EL (cell line): ENCODE data around the gene CELF2.
"Not testable (repeated sequence)": the region's sequence is repeated elsewhere in the genome, so short reads cannot be mapped to it uniquely, and the experiment has no call there.

Source experiments
- DNase-seq: peaks from one replicate; pipeline ENCODE4 v3.0.0-alpha.2; 2016

Gene CELF2

DNA sequence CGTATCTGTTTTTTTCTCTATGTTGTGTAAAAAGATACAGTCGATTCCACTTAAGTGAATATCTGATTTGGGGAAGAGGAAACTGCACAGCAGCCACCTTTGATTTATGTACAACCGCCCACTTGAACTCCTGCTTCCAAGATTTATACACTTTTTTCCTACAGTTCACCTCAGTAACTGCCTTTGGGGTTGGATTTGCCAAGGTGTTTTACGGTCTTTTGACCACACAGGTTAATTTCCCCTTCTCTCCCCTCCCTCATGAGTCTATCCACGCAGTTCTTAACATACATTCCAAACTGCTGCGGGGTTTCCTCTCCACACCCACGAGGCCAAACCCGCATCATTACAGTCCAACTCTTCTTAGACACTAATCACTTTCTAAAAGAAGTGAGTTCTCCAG lies 316.8 kb downstream of the CELF2 start:
- no peak for DNase-seq

DNA sequence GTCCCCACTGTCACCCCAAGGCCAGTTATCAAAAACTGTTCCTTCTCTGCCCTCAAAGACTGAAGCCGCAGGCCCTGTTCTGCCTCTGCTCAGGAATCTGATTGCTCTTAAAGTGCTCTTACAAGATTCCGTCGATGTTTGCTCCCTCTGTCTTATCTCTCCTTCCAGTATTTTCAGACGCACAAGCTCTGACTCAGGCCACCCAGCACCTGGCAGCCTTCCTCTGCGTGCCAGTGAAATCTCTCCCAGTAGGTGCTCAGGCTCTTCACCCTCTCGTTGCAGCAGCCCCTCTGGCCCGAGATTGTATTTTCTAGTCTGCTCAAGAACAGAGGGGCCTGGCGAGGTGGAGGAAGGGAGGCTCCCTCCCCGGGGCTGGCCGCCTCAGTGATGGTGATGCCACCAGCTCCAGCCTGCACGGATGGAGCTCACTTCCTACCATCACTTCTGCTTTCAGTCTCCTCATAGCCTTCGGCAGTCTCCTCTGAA lies 317.5 kb downstream of the CELF2 start:
- DNase-seq = no peak

DNA sequence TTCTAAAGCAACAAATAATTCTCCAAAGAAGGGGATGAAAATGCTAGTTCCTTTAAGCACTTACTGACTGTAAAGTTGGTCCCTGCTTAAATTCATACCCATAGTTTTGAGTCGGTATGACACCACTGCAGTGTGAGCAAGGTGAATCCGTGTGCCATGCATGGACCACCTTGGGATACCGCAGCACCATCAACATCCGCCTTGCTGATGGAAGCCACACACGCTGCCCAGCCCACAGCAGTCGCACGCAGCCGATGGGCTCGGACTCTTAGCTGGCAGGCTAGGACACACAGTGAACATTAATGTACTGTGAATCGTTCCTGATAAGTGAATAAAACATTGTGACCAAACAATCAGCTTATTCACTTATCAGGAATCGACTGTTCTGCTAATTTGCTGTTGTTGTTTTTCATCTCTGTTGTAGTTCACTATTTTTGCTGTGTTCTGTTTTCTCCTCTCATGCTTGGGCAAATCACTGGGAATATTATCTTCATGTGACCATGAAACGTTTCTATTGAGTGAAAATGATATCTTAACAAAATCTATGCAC lies 318.3 kb downstream of the CELF2 start:
- no peak for DNase-seq

- DNase-seq = no peak
These were observed 319.1 kb downstream of the CELF2 start for GRCh38 chr10:11336722-11337162.

- DNase-seq = no peak
These were observed 319.8 kb downstream of the CELF2 start for GRCh38 chr10:11337516-11337915.

DNA sequence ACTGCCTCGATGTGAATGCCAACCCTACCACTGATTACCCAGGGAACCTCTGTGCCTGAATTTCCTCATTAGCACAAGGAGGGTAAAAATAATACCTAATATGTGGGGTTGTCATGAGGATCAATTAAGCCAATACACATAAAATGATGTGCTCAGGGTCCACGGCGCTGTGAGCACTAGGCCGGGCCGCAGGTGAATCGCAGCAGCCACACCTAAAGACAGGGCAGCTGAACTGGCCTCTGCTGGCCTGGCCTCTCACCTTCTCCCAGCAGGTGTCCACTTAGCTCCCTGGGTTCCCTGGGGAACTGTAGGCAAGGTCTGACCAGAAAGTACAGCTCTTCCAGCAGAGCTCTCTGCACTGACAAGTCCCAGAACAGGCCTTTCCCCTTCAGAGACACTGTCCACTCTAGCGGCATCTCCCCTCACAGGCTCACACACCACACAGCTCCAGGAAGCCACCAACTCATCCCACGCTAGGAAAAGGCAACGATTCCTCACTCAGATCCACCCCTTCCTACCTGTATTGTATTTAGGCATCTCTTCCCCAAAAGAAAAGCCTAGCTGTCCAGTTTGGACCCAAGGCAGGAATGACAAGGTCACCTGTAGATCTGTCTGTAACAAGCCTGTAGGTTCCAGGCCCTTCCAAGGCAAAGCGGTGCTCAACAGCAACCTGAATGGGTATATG lies 320.6 kb downstream of the CELF2 start:
- no peak for DNase-seq

GRCh38 chr10:11339013-11339412 lies 321.3 kb downstream of the CELF2 start:
- DNase-seq = no peak

- DNase-seq = no peak
These were observed 322.0 kb downstream of the CELF2 start for GRCh38 chr10:11339660-11340059.

DNA sequence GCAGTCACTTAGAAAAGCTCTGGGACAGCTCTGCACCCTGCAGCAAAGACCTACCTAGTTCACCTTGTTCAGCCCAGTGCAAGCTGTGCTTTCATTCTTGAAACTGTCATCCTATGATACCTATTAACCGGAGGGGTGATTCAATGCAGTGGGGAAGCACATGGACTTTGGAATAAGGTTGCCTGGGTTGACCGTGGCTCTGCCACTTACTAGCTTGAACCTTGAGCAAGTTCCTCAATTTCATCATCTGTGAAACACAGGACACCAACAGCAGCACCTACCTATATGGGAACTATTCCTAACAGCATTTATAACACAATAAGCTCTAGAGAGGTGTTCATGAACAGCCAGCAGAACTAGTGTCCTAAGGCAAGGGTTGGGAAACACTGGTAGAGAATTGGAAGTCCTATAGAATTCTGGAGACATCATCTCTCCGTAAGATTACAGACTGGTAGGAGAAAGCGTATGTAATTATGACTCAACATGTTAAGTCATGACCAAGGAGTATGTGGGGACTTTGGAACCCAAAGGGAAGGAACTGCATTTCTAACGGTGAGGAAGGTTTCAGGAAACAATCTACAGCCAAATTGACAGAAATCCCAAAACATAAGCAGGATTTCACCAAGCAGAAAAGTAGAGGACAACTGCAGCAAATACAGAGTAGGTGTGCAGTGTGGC lies 323.8 kb downstream of the CELF2 start:
- no peak for DNase-seq

DNA sequence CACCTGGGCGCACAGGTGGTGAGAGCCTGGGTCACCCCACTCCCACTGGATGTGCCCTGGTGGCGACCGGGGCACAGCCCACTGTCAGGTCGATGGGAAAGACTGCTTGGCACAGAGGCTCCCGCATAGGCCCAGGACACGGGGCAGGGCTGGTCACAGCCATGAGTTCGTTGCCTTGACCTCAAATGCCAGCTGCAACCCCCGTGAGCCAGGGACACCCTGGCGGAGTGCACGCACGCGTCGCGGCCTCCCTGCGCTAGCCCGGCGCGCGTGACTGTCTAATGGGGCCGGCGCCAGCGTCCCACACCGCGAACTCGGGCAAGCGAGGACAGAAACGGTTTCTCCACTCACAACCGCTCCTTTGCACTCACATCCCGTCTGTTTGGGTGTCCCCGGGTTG lies 326.4 kb downstream of the CELF2 start:
- no peak for DNase-seq

GRCh38 chr10:11344550-11344949 lies 326.9 kb downstream of the CELF2 start:
- DNase-seq = no peak

DNA sequence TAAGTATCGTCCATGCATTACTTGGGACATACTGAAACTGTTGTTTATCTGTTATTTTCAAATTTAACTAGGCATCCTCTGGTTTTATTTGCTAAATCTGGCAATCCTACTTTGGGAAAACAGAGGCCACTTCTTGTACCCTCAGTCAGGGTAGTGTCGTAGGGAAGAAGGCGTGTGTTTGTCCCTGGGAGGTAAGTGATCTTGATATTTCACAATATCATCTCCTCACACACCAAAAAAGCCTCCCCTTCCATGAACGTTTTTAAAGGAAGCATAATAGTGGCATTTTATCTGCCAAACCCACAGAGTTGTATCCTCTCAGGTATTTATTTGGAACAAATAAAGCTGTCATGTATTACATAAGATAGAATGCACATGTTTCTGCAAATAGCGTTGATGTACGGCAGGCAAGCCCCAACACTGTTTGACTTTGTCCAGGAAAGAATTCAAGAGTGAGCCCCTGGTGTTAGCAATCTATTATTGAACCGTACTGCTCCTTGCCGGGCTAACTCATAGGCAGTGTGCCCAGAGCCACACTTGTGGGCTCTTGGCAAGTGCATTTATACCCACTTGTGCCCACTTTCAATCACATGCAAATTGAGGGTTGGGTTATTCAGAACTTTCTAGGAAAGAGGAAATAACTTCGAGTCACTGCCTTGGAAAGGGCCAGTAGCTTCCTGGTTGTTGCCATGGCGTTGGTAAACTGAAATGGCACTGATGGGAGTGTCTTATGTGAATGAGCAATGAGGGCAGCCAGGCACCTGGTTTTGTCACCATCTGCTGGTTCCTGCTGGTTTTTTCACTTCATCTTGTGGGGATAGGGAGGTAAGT lies 327.8 kb downstream of the CELF2 start:
- DNase-seq = no peak

DNA sequence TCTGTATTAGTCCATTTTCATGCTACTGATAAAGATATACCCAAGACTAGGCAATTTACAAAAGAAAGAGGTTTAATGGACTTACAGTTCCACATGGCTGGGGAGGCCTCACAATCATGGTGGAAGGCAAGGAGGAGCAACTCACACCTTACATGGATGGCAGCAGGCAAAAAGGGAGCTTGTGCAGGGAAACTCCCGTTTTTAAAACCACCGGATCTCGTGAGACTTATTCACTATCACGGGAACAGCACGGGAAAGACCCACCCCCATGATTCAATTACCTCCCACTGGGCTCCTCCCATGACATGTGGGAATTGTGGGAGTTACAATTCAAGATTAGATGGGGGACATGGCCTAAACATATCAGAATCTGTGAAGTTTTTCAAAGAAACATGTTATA lies 329.9 kb downstream of the CELF2 start:
- not testable (repeated sequence) for DNase-seq

DNA sequence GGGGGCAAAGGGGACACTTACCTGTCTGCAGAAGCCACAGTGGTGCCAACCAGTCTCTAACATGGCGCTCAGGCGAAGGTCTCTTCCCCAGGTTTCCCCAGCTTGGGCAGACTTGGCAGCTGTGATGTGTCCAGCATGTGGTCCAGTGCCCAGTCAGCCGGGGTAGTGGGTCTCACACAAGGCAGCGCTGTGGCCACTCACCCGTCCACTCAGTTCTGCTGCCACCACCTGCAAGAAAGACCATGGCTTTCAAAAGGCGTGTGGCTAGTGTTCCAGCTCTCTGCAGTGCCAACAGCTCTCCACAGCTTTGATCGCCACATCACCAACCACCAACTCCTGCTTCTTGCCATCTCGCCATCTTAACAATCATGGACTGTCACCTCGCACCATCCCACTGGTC lies 334.1 kb downstream of the CELF2 start:
- no peak for DNase-seq

GRCh38 chr10:11353006-11353896 lies 335.6 kb downstream of the CELF2 start:
- no peak for DNase-seq

DNA sequence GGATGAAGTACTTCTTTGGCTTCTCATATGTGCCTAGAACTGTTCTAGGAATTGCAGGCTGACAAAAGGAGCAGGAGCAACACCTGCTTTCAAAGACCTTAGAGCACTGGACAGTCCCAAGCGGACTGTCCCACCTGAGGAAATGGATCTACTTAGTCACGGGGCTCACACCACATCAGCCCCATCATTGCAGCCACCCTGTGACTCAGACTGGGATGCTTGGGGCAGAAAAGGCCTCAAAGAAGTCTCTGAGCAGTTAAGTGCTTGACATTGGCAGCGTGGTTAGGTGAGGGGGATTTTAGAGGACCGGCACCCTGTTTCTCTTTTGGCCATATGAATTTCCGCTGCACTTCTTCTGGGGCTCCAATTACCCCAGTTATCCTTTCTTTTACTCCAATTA lies 337.2 kb downstream of the CELF2 start:
- no peak for DNase-seq

DNA sequence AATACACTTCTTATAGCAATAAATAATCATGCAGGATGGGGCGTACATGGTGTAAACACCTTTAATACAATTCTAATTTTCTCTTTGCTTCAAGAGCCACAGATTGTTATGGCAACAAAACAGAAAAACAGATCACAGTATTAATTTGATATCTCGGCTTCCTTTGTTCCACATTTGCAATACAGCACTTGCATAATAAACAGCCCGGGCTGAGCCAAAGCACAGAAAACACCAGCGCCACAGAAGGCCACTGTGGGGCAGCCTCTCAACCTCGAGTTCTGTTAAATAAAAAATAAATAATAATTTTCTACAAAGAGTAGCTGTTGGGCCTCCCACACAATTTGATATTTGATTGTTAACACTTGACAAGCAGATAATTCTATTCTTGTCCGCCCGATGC lies 337.9 kb downstream of the CELF2 start:
- DNase-seq = no peak

DNA sequence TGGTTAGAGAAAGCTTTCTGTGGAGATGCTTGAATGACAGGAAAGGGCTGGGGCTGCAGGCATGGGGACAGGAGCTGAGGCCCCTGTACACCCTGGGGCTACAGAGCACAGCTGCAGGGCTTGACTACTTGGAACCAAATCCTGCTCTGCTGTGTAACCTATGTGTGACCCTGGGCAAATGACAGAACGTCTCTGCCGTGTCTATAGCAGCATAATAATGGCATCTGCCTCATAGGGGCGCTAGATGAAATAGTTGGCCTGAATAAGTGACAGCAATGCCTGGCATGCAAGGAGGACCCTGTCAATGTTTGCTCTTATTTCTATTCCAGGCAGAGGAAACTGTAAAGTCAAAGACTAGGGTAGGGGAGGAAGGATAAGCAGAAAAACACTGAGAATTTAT lies 339.8 kb downstream of the CELF2 start:
- no peak for DNase-seq

GRCh38 chr10:11358011-11358410 lies 340.3 kb downstream of the CELF2 start:
- no peak for DNase-seq

GRCh38 chr10:11358923-11359575 lies 341.4 kb downstream of the CELF2 start:
- DNase-seq = no peak

GRCh38 chr10:11359869-11360268 lies 342.2 kb downstream of the CELF2 start:
- no peak for DNase-seq

- no peak for DNase-seq
These were observed 345.8 kb downstream of the CELF2 start for GRCh38 chr10:11363497-11363896.
